NCI-H526 (cell line): ENCODE measurements around the gene TMPRSS11B.
"Not testable (repeated sequence)": the region's sequence is repeated elsewhere in the genome, so short reads cannot be mapped to it uniquely, and the experiment has no call there.

Experiments
- DNase-seq, 2 experiments: peaks; one replicate each; lab custom pipeline; 2025; lab: John Stamatoyannopoulos, UW

Gene TMPRSS11B

GRCh38 chr4:68245594-68245993 is at the start of gene TMPRSS11B:
TMPRSS11B (minus strand) TSS chr4:68245694; CDS start chr4:68245558, 136 bp downstream.
- no peak for DNase-seq

- no peak for DNase-seq
Measured at GRCh38 chr4:68291256-68291655, 45.8 kb upstream of the TMPRSS11B start.

GRCh38 chr4:68288393-68288740 is 42.9 kb upstream of the TMPRSS11B start:
- DNase-seq, result no peak

- DNase-seq, result no peak
Measured at GRCh38 chr4:68287704-68288392, 42.4 kb upstream of the TMPRSS11B start.

GRCh38 chr4:68283714-68284113 is 38.2 kb upstream of the TMPRSS11B start:
- no peak for DNase-seq

- DNase-seq, result no peak
Measured at GRCh38 chr4:68283095-68283494, 37.6 kb upstream of the TMPRSS11B start.

GRCh38 chr4:68281796-68282740 is 36.6 kb upstream of the TMPRSS11B start:
- not testable (repeated sequence) for DNase-seq

- no peak for DNase-seq
Measured at GRCh38 chr4:68278029-68278428, 32.5 kb upstream of the TMPRSS11B start.

GRCh38 chr4:68277627-68278026 is 32.1 kb upstream of the TMPRSS11B start:
- DNase-seq, result no peak

- DNase-seq, result no peak
Measured at GRCh38 chr4:68272860-68273259, 27.4 kb upstream of the TMPRSS11B start.

GRCh38 chr4:68272380-68272779 is 26.9 kb upstream of the TMPRSS11B start:
- no peak for DNase-seq

- DNase-seq, result peak; percentile 11 to 35
Measured at GRCh38 chr4:68271851-68272357, 26.4 kb upstream of the TMPRSS11B start.

- no peak for DNase-seq
Measured at GRCh38 chr4:68267433-68267944, 22.0 kb upstream of the TMPRSS11B start.

GRCh38 chr4:68264875-68265565 is 19.5 kb upstream of the TMPRSS11B start:
- no peak for DNase-seq

GRCh38 chr4:68259191-68259590 is 13.7 kb upstream of the TMPRSS11B start:
- no peak for DNase-seq

- DNase-seq, result no peak
Measured at GRCh38 chr4:68257719-68258118, 12.2 kb upstream of the TMPRSS11B start.

- no peak for DNase-seq
Measured at GRCh38 chr4:68256284-68256683, 10.8 kb upstream of the TMPRSS11B start.

GRCh38 chr4:68250151-68250930 is 4.8 kb upstream of the TMPRSS11B start:
- DNase-seq, result no peak

GRCh38 chr4:68249434-68249833 is 3.9 kb upstream of the TMPRSS11B start:
- DNase-seq, result no peak

- DNase-seq, result no peak
Measured at GRCh38 chr4:68240620-68241019, 4.9 kb downstream of the TMPRSS11B start.

- DNase-seq, result no peak
Measured at GRCh38 chr4:68228568-68228967, 16.9 kb downstream of the TMPRSS11B start.
